Measurements from ENCODE around the gene GYPB.
"Not testable (repeated sequence)": the region's sequence is repeated elsewhere in the genome, so short reads cannot be mapped to it uniquely, and the experiment has no call there.

Gene GYPB

GRCh38 chr4:143975527-143975926 is 43.7 kb downstream of the GYPB start:
- H3K4me2 ChIP-seq (ENCODE audit: low read length); H2AK5ac ChIP-seq (ENCODE audit: low read length); H3K27me3 ChIP-seq (ENCODE audit: insufficient read depth, low read length, poor library complexity); H3K36me3 ChIP-seq (ENCODE audit: control insufficient read depth, insufficient read depth, low read length); H3K56ac ChIP-seq (ENCODE audit: low read length); H3K79me2 ChIP-seq (ENCODE audit: control insufficient read depth, insufficient read depth, low read length); H3K4ac ChIP-seq (ENCODE audit: low read depth, low read length); H2BK5ac ChIP-seq (ENCODE audit: low read length); H4K8ac ChIP-seq (ENCODE audit: low read depth, low read length); H3K27ac ChIP-seq (ENCODE audit: low read depth, low read length); H3K9ac ChIP-seq (ENCODE audit: low read length); H3K4me3 ChIP-seq (ENCODE audit: low read length); H4K5ac ChIP-seq (ENCODE audit: low read length); H3K4me1 ChIP-seq (ENCODE audit: control insufficient read depth, low read depth, low read length); H2BK120ac ChIP-seq (ENCODE audit: low read depth, low read length); H2BK15ac ChIP-seq (replicated peaks; ENCODE audit: low read depth); H3K23ac ChIP-seq (ENCODE audit: low read length); H3K79me1 ChIP-seq (ENCODE audit: low read length); H3K18ac ChIP-seq (ENCODE audit: low read length): not testable (repeated sequence)
- DNase-seq, result peak; percentile 80

DNA sequence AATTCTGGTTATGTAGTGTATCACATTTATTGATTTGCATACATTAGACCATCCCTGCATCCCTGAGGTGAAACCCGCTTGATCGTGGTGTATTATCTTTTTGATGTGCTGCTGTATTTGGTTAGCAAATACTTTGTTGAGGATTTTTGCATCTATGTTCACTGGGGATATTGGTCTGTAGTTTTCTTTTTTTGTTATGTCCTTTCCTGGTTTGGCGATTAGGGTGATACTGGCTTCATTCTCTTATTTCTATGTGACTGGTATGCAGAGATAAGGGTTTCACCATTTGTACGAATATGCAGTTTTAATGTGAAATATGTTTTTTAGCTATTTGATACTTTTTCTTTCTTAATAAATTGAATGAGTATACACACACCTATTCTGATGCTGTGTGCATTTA is 45.2 kb downstream of the GYPB start:
- not testable (repeated sequence) for H2BK15ac ChIP-seq (replicated peaks; ENCODE audit: low read depth); H2BK120ac ChIP-seq (ENCODE audit: low read depth, low read length); H3K27me3 ChIP-seq (ENCODE audit: insufficient read depth, low read length, poor library complexity); H3K18ac ChIP-seq (ENCODE audit: low read length); H3K23ac ChIP-seq (ENCODE audit: low read length); H3K4ac ChIP-seq (ENCODE audit: low read depth, low read length); H3K9ac ChIP-seq (ENCODE audit: low read length); H4K5ac ChIP-seq (ENCODE audit: low read length); DNase-seq; H3K4me1 ChIP-seq (ENCODE audit: control insufficient read depth, low read depth, low read length); H2BK5ac ChIP-seq (ENCODE audit: low read length); H3K4me3 ChIP-seq (ENCODE audit: low read length); H4K8ac ChIP-seq (ENCODE audit: low read depth, low read length); H3K4me2 ChIP-seq (ENCODE audit: low read length); H3K36me3 ChIP-seq (ENCODE audit: control insufficient read depth, insufficient read depth, low read length); H3K79me1 ChIP-seq (ENCODE audit: low read length); H3K79me2 ChIP-seq (ENCODE audit: control insufficient read depth, insufficient read depth, low read length); H3K27ac ChIP-seq (ENCODE audit: low read depth, low read length); H2AK5ac ChIP-seq (ENCODE audit: low read length); H3K56ac ChIP-seq (ENCODE audit: low read length)
- no CpG with 5 or more reads among the region's 4 CpGs for WGBS (ENCODE audit: extremely low coverage, insufficient coverage, low lambda C conversion rate)

- H2BK5ac ChIP-seq (ENCODE audit: low read length), result no peak overlapping the region
- no peaks in the 10 kb centered on the region for H3K36me3 ChIP-seq (ENCODE audit: control insufficient read depth, insufficient read depth, low read length)
- no peaks in the 10 kb centered on the region for H3K4me1 ChIP-seq (ENCODE audit: control insufficient read depth, low read depth, low read length)
- WGBS (ENCODE audit: extremely low coverage, insufficient coverage, low lambda C conversion rate), result no CpG with 5 or more reads among the region's 4 CpGs
- H3K27me3 ChIP-seq (ENCODE audit: insufficient read depth, low read length, poor library complexity), result no peaks in the 10 kb centered on the region
- no peak overlapping the region for H2BK15ac ChIP-seq (replicated peaks; ENCODE audit: low read depth)
- H3K18ac ChIP-seq (ENCODE audit: low read length), result no peak overlapping the region
- H3K56ac ChIP-seq (ENCODE audit: low read length), result no peak overlapping the region
- H3K23ac ChIP-seq (ENCODE audit: low read length), result no peak overlapping the region
- H3K4ac ChIP-seq (ENCODE audit: low read depth, low read length), result no peak overlapping the region
- H2BK120ac ChIP-seq (ENCODE audit: low read depth, low read length), result no peak overlapping the region
- no peak overlapping the region for H2AK5ac ChIP-seq (ENCODE audit: low read length)
- no peaks in the 10 kb centered on the region for H3K79me1 ChIP-seq (ENCODE audit: low read length)
- no peak overlapping the region for H3K4me2 ChIP-seq (ENCODE audit: low read length)
- H3K27ac ChIP-seq (ENCODE audit: low read depth, low read length), result no peak overlapping the region
- H3K4me3 ChIP-seq (ENCODE audit: low read length), result no peak overlapping the region
- no peak overlapping the region for H4K8ac ChIP-seq (ENCODE audit: low read depth, low read length)
- H3K9ac ChIP-seq (ENCODE audit: low read length), result no peak overlapping the region
- no peak for DNase-seq
- no peak overlapping the region for H4K5ac ChIP-seq (ENCODE audit: low read length)
- no peaks in the 10 kb centered on the region for H3K79me2 ChIP-seq (ENCODE audit: control insufficient read depth, insufficient read depth, low read length)
Observed at GRCh38 chr4:143961075-143961474, 58.1 kb downstream of the GYPB start.

DNA sequence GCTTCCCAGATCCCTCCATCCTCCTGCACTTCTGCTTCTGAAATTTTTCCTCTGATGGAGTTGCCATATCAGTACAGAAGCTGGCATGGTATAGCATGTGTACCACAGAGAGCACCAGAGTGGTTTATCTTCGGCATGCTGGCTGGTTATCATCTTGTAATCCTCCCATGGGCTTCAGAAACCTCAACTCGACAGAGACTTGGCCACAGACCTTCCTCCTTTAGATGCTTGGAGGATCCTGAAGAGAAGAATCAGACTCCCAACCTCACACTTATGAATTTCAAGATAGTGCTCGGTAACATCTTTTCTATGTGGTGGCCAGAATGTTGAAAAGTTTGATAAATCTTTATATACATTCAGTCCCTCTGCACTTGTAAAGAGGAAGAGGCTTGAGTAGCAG is 63.9 kb downstream of the GYPB start:
- H3K4me3 ChIP-seq (ENCODE audit: low read length); H3K4me1 ChIP-seq (ENCODE audit: control insufficient read depth, low read depth, low read length); H2BK5ac ChIP-seq (ENCODE audit: low read length); H3K23ac ChIP-seq (ENCODE audit: low read length); H3K4ac ChIP-seq (ENCODE audit: low read depth, low read length); H2BK15ac ChIP-seq (replicated peaks; ENCODE audit: low read depth); H2AK5ac ChIP-seq (ENCODE audit: low read length); H3K4me2 ChIP-seq (ENCODE audit: low read length); H4K5ac ChIP-seq (ENCODE audit: low read length); H3K27ac ChIP-seq (ENCODE audit: low read depth, low read length); DNase-seq; H4K8ac ChIP-seq (ENCODE audit: low read depth, low read length); H3K56ac ChIP-seq (ENCODE audit: low read length); H3K27me3 ChIP-seq (ENCODE audit: insufficient read depth, low read length, poor library complexity); H3K36me3 ChIP-seq (ENCODE audit: control insufficient read depth, insufficient read depth, low read length); H3K9ac ChIP-seq (ENCODE audit: low read length); H3K18ac ChIP-seq (ENCODE audit: low read length); H3K79me2 ChIP-seq (ENCODE audit: control insufficient read depth, insufficient read depth, low read length); H2BK120ac ChIP-seq (ENCODE audit: low read depth, low read length); H3K79me1 ChIP-seq (ENCODE audit: low read length): not testable (repeated sequence)
- WGBS (ENCODE audit: extremely low coverage, insufficient coverage, low lambda C conversion rate), result no CpG with 5 or more reads among the region's 3 CpGs

GRCh38 chr4:143951458-143951972 is 67.7 kb downstream of the GYPB start:
- not testable (repeated sequence) for H3K9ac ChIP-seq (ENCODE audit: low read length); H3K4me3 ChIP-seq (ENCODE audit: low read length); H3K27ac ChIP-seq (ENCODE audit: low read depth, low read length); H4K8ac ChIP-seq (ENCODE audit: low read depth, low read length); DNase-seq; H3K4ac ChIP-seq (ENCODE audit: low read depth, low read length); H3K18ac ChIP-seq (ENCODE audit: low read length); H3K4me2 ChIP-seq (ENCODE audit: low read length); H3K27me3 ChIP-seq (ENCODE audit: insufficient read depth, low read length, poor library complexity); H3K4me1 ChIP-seq (ENCODE audit: control insufficient read depth, low read depth, low read length); H3K23ac ChIP-seq (ENCODE audit: low read length); H3K79me2 ChIP-seq (ENCODE audit: control insufficient read depth, insufficient read depth, low read length); H4K5ac ChIP-seq (ENCODE audit: low read length); H2AK5ac ChIP-seq (ENCODE audit: low read length); H2BK15ac ChIP-seq (replicated peaks; ENCODE audit: low read depth); H2BK120ac ChIP-seq (ENCODE audit: low read depth, low read length); H2BK5ac ChIP-seq (ENCODE audit: low read length); H3K79me1 ChIP-seq (ENCODE audit: low read length); H3K56ac ChIP-seq (ENCODE audit: low read length); H3K36me3 ChIP-seq (ENCODE audit: control insufficient read depth, insufficient read depth, low read length)

DNA sequence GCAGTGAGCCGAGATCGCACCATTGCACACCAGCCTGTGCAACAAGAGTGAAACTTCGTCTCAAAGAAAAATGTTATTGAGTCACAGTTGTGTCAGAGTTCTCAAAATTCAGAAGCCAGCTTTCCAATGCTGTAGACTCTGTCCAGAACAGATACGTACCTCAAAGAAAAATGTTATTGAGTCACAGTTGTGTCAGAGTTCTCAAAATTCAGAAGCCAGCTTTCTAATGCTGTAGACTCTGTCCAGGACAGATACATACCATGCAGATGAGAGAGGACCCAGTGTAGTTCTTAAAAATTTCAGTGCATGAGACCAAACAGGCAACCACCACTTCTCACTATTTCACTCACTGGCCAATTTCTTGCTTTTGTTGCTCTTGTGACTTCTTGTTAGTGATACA is 68.2 kb downstream of the GYPB start:
- H3K27ac ChIP-seq (ENCODE audit: low read depth, low read length); H3K4me1 ChIP-seq (ENCODE audit: control insufficient read depth, low read depth, low read length); H3K4ac ChIP-seq (ENCODE audit: low read depth, low read length); H3K23ac ChIP-seq (ENCODE audit: low read length); H3K36me3 ChIP-seq (ENCODE audit: control insufficient read depth, insufficient read depth, low read length); H3K18ac ChIP-seq (ENCODE audit: low read length); H2AK5ac ChIP-seq (ENCODE audit: low read length); H3K9ac ChIP-seq (ENCODE audit: low read length); H3K27me3 ChIP-seq (ENCODE audit: insufficient read depth, low read length, poor library complexity); H3K56ac ChIP-seq (ENCODE audit: low read length); H2BK5ac ChIP-seq (ENCODE audit: low read length); H3K79me1 ChIP-seq (ENCODE audit: low read length); H3K79me2 ChIP-seq (ENCODE audit: control insufficient read depth, insufficient read depth, low read length); H2BK120ac ChIP-seq (ENCODE audit: low read depth, low read length); H4K5ac ChIP-seq (ENCODE audit: low read length); H3K4me3 ChIP-seq (ENCODE audit: low read length); DNase-seq; H3K4me2 ChIP-seq (ENCODE audit: low read length); H4K8ac ChIP-seq (ENCODE audit: low read depth, low read length); H2BK15ac ChIP-seq (replicated peaks; ENCODE audit: low read depth): not testable (repeated sequence)
- WGBS (ENCODE audit: extremely low coverage, insufficient coverage, low lambda C conversion rate), result no CpG with 5 or more reads among the region's 4 CpGs
